Ovary (tissue), 3 donors: ENCODE results near the gene GPATCH4.

Experiments
- CTCF ChIP-seq, 3 donors: fragments of 450-650 bp in 2 of 3; fragments of 200-600 bp in 1 of 3; IDR thresholded peaks; one replicate each; pipeline versions ENCODE4 v1.5.1 to v1.8.0; 2016 to 2022; ENCODE audit warnings: antibody characterized with exemption in 3 of 3, mild to moderate bottlenecking in 1 of 3
- POLR2A ChIP-seq: fragments of 450-650 bp; IDR thresholded peaks from one replicate; pipeline ENCODE4 v1.6.1; 2017; ENCODE audit warnings: antibody characterized with exemption, mild to moderate bottlenecking, moderate library complexity
- donor health status: DM: no; HTN: no; CAD: no.

DNA sequence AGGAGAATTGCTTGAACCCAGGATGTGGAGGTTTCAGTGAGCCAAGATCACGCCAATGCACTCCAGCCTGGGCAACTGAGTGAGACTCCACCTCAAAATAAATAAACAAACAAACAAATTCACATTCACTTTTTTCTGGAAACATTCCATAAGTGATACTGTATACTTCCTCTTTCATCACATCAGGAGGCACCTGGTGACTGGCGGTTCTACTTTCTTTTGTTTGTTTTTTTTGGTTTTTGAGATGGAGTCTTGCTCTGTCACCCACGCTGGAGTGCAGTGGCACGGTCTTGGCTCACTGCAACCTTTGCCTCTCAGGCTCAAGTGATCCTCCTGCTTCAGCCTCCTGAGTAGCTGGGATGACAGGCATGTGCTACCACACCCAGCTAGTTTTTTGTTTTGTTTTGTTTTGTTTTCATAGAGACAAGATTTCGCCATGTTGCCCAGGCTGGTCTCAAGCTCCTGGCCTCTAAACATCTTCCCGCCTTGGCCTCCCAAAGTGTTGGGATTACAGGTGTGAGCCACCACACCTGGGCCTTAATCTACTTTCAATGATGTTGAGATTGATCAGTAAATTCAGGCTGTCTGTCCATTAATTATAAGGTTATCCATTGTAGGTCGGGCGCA is 28.7 kb upstream of the GPATCH4 start:
- TF ChIP-seq POLR2A (no peak), CTCF (IDR thresholded peaks at IDR 0.05) (no peak)
